Thyroid gland (tissue), 4 donors: Measurements from ENCODE around the gene CELF4.

ENCODE experiments used
- CTCF ChIP-seq, 6 experiments: fragments of 200-600 bp in 3 of 6; fragments of 450-650 bp in 3 of 6; sonication (generic) in 3 of 6; IDR thresholded peaks; one replicate each; pipeline ENCODE4 v1.5.1; 2016 to 2019; ENCODE audit warnings: antibody characterized with exemption in 6 of 6, mild to moderate bottlenecking in 2 of 6, inconsistent platforms in 1 of 6, moderate library complexity in 1 of 6
- POLR2A ChIP-seq, 2 donors: fragments of 450-650 bp; IDR thresholded peaks; one replicate each; pipeline ENCODE4 v1.6.1; 2017; ENCODE audit warnings: antibody characterized with exemption in 2 of 2, mild to moderate bottlenecking in 2 of 2, moderate library complexity in 1 of 2

DNA sequence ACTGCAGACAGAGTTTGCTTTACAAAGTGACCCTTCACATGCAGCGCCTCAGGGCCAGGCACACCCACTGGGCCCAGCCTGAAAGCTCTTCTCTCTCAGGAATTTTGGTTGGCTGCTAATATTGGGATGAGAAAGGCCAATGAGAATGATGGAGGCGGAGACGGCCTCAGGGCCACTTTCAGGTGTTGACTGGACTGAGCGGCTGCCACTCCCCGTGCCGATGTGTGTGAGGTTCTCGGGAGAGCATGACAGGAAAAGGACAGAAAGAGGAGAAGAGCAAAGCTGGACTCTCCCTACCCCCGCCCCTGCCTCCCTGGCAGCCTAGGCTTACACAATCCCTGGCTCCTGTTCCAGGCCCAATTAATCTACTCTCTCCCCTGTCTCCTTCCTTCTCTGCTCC lies 155.7 kb downstream of the CELF4 start:
- TF ChIP-seq CTCF (IDR thresholded peaks at IDR 0.05) (no peak), POLR2A (IDR thresholded peaks at IDR 0.05) (no peak)
